Hindlimb muscle (tissue), 1 donor: ENCODE measurements around the gene HCAR1. TPM values are rescaled to one million over a fixed set of nuclear protein-coding genes. Genes with fewer than 3 reads are reported as not detected.

Experiments
- polyA plus RNA-seq: library from polyadenylated mRNA; unstranded; fragments of 120-200 nt; gene quantifications from one replicate; pipeline ENCODE4 v1.2.1, GENCODE V29; 2013; ENCODE audit not compliant: insufficient read length

Gene HCAR1
- polyA plus RNA-seq, 1 donor: 0.32 TPM

Other genes with a start within 250 kb of the HCAR1 start
- 24.4 TPM for gene ZCCHC8, start 229.9 kb downstream of the HCAR1 start, polyA plus RNA-seq
- 101 TPM for gene RSRC2, start 203.9 kb downstream of the HCAR1 start, polyA plus RNA-seq
- 20.7 TPM for gene KNTC1, start 203.6 kb downstream of the HCAR1 start, polyA plus RNA-seq
- gene HCAR2, start 27.5 kb downstream of the HCAR1 start, polyA plus RNA-seq: 0.67 TPM
- 0.28 TPM for gene HCAR3, start 14.0 kb downstream of the HCAR1 start, polyA plus RNA-seq
- 65.1 TPM for gene DENR, start 22.0 kb upstream of the HCAR1 start, polyA plus RNA-seq
- gene CCDC62, start 43.7 kb upstream of the HCAR1 start, polyA plus RNA-seq: 0.80 TPM
- gene HIP1R, start 104.6 kb upstream of the HCAR1 start, polyA plus RNA-seq: 8.7 TPM
- 23.0 TPM for gene VPS37B, start 165.3 kb upstream of the HCAR1 start, polyA plus RNA-seq
- gene ABCB9, start 235.6 kb upstream of the HCAR1 start, polyA plus RNA-seq: 4.3 TPM
- 10.1 TPM for gene OGFOD2, start 244.4 kb upstream of the HCAR1 start, polyA plus RNA-seq
- gene ARL6IP4, start 249.8 kb upstream of the HCAR1 start, polyA plus RNA-seq: 160 TPM